WTC11 (cell line): Measurements from ENCODE around the gene SREK1IP1. TPM values are rescaled to one million over a fixed set of nuclear protein-coding genes. Genes with fewer than 3 reads are reported as not detected.

Experiments used
- ATAC-seq: fragments of 200-7000 bp; cut with Tn5 transposase; 2 replicates; pipeline ENCODE4 v1.10.0; 2021; ENCODE audit warnings: mild to moderate bottlenecking, moderate library complexity
- CTCF ChIA-PET: fragments of 300-600 bp; sonication (Branson Sonifier 250); formaldehyde crosslinking; loops from one replicate; lab custom pipeline; 2021; ENCODE audit warnings: antibody characterized with exemption; lab: Charles Lee
- POLR2A ChIA-PET: fragments of 350-600 bp; sonication (Branson Sonifier 250); formaldehyde crosslinking; loops from one replicate; lab custom pipeline; 2021; ENCODE audit warnings: antibody characterized with exemption; lab: Charles Lee
- DNase-seq: peaks from one replicate; pipeline ENCODE4 v3.0.0; 2021; ENCODE audit warnings: low spot score
- H3K27ac Mint-ChIP-seq: 2 replicates; pipeline ENCODE4 v1.8.0; 2021; ENCODE audit warnings: mixed read lengths
- H3K27me3 Mint-ChIP-seq: 2 replicates; pipeline ENCODE4 v1.8.0; 2021; ENCODE audit warnings: low read depth, mild to moderate bottlenecking, moderate library complexity, mixed read lengths
- H3K36me3 Mint-ChIP-seq: 2 replicates; pipeline ENCODE4 v1.8.0; 2021; ENCODE audit warnings: mixed read lengths
- H3K4me1 Mint-ChIP-seq: 2 replicates; pipeline ENCODE4 v1.8.0; 2022; ENCODE audit warnings: mixed read lengths
- H3K4me3 Mint-ChIP-seq: 2 replicates; pipeline ENCODE4 v1.8.0; 2021; ENCODE audit warnings: mild to moderate bottlenecking, moderate library complexity, mixed read lengths
- H3K9me3 Mint-ChIP-seq: 2 replicates; pipeline ENCODE4 v1.8.0; 2021; ENCODE audit warnings: mixed read lengths
- ATF1 ChIP-seq: sonication (generic); formaldehyde crosslinking; IDR thresholded peaks from 2 replicates; pipeline ENCODE4 v1.8.1; 2023; ENCODE audit warnings: mild to moderate bottlenecking, moderate library complexity, missing genetic modification reagents
- ATF3 ChIP-seq: sonication (generic); formaldehyde crosslinking; conservative IDR thresholded peaks from 2 replicates; pipeline ENCODE4 v1.8.1; 2022; ENCODE audit warnings: mild to moderate bottlenecking, missing genetic modification reagents
- CBFB ChIP-seq: sonication (generic); formaldehyde crosslinking; IDR thresholded peaks from 2 replicates; pipeline ENCODE4 v1.8.1; 2022; ENCODE audit warnings: mild to moderate bottlenecking, low read depth, missing genetic modification reagents
- CTCF ChIP-seq: fragments of 200-600 bp; IDR thresholded peaks from 2 replicates; pipeline ENCODE4 v1.8.0; 2022; ENCODE audit warnings: antibody characterized with exemption
- ELF4 ChIP-seq: sonication (generic); formaldehyde crosslinking; IDR thresholded peaks from 2 replicates; pipeline ENCODE4 v1.8.1; 2022; ENCODE audit warnings: low read depth, mild to moderate bottlenecking, moderate library complexity, missing genetic modification reagents
- ESRRA ChIP-seq: sonication (generic); formaldehyde crosslinking; IDR thresholded peaks from 2 replicates; pipeline ENCODE4 v1.8.1; 2022; ENCODE audit warnings: mild to moderate bottlenecking, missing genetic modification reagents, borderline replicate concordance
- ETV6 ChIP-seq: sonication (generic); formaldehyde crosslinking; IDR thresholded peaks from 2 replicates; pipeline ENCODE4 v1.8.1; 2022; ENCODE audit warnings: mild to moderate bottlenecking, missing genetic modification reagents
- FOXK1 ChIP-seq: sonication (generic); formaldehyde crosslinking; IDR thresholded peaks from 2 replicates; pipeline ENCODE4 v1.8.0; 2022; ENCODE audit warnings: mild to moderate bottlenecking, moderate library complexity, missing genetic modification reagents
- GABPB1 ChIP-seq: sonication (generic); formaldehyde crosslinking; IDR thresholded peaks from 2 replicates; pipeline ENCODE4 v1.8.1; 2023; ENCODE audit warnings: mild to moderate bottlenecking, missing genetic modification reagents
- GTF2I ChIP-seq: fragments of 250-450 bp; sonication (Bioruptor Pico); conservative IDR thresholded peaks from 2 replicates; pipeline ENCODE4 v1.4.0; 2021; ENCODE audit warnings: mild to moderate bottlenecking
- HMGXB4 ChIP-seq: sonication (generic); formaldehyde crosslinking; IDR thresholded peaks from 2 replicates; pipeline ENCODE4 v1.8.1; 2023; ENCODE audit warnings: mild to moderate bottlenecking, moderate library complexity, missing genetic modification reagents
- NR2C2 ChIP-seq: sonication (generic); formaldehyde crosslinking; IDR thresholded peaks from 2 replicates; pipeline ENCODE4 v1.8.0; 2022; ENCODE audit warnings: mild to moderate bottlenecking, missing genetic modification reagents
- PREB ChIP-seq: sonication (generic); formaldehyde crosslinking; IDR thresholded peaks from 2 replicates; pipeline ENCODE4 v1.8.1; 2022; ENCODE audit warnings: mild to moderate bottlenecking, missing genetic modification reagents, moderate library complexity, borderline replicate concordance
- SP1 ChIP-seq: sonication (generic); formaldehyde crosslinking; conservative IDR thresholded peaks from 2 replicates; pipeline ENCODE4 v1.8.1; 2022; ENCODE audit warnings: missing genetic modification reagents
- STAT6 ChIP-seq: sonication (generic); formaldehyde crosslinking; conservative IDR thresholded peaks from 2 replicates; pipeline ENCODE4 v1.8.1; 2023; ENCODE audit warnings: mild to moderate bottlenecking, low read depth, missing genetic modification reagents, moderate library complexity
- USF1 ChIP-seq: sonication (generic); formaldehyde crosslinking; IDR thresholded peaks from 2 replicates; pipeline ENCODE4 v1.8.0; 2022; ENCODE audit warnings: mild to moderate bottlenecking, missing genetic modification reagents
- ZBTB43 ChIP-seq: sonication (generic); formaldehyde crosslinking; IDR thresholded peaks from 2 replicates; pipeline ENCODE4 v1.8.1; 2023; ENCODE audit warnings: mild to moderate bottlenecking, missing genetic modification reagents
- ZNF263 ChIP-seq: sonication (generic); formaldehyde crosslinking; IDR thresholded peaks from 2 replicates; pipeline ENCODE4 v1.8.1; 2022; ENCODE audit warnings: low read depth, mild to moderate bottlenecking, moderate library complexity, missing genetic modification reagents
- ZNF396 ChIP-seq: fragments of 250-450 bp; sonication (Bioruptor Pico); IDR thresholded peaks from 2 replicates; pipeline ENCODE4 v1.8.0; 2021; ENCODE audit warnings: mild to moderate bottlenecking, moderate library complexity, borderline replicate concordance
- ZSCAN18 ChIP-seq: fragments of 250-450 bp; sonication (Bioruptor Pico); IDR thresholded peaks from 2 replicates; pipeline ENCODE4 v2.1.2; 2022; ENCODE audit warnings: mild to moderate bottlenecking, moderate library complexity
- total RNA-seq: library from RNA; stranded (reverse); gene quantifications from 3 replicates; pipeline ENCODE4 v1.2.3, GENCODE V29; 2021

SREK1IP1 gene
- total RNA-seq, 1 experiment from 2014 or later: 26.2 TPM

GRCh38 chr5:64811050-64811640 is 42.7 kb upstream of the SREK1IP1 start:
- Mint-ChIP-seq H3K27ac (no peak overlapping the region), H3K9me3 (no peaks in the 10 kb centered on the region), H3K36me3 (no peaks in the 10 kb centered on the region), H3K4me3 (no peak overlapping the region), H3K4me1 (no peaks in the 10 kb centered on the region; the same call in 1 of the 2 replicates), H3K27me3 (no peaks in the 10 kb centered on the region)
- POLR2A ChIA-PET: interaction anchor here (0.5 to 0.6 kb wide), 2 partner anchors 129 to 267 kb away, joined by 3 read pairs; no protein-coding TSS in a partner anchor
- DNase-seq (no peak), ATAC-seq (no peak)
- TF ChIP-seq FOXK1 (CRISPR knock-in tag): no peak
- TF ChIP-seq CTCF: 0 out of 2 replicates have a peak, but pooled peaks have one; percentile 28
- CTCF ChIA-PET: interaction anchor here (0.6 to 2.2 kb wide), 35 partner anchors 9 to 910 kb away, joined by 3 to 43 read pairs (median 4); partner anchors contain the start of gene ADAMTS6

GRCh38 chr5:64807520-64807919 is 39.0 kb upstream of the SREK1IP1 start:
- no peaks in the 10 kb centered on the region for H3K27me3 Mint-ChIP-seq
- ChIA-PET CTCF (no interaction called here), POLR2A (no interaction called here)
- H3K9me3 Mint-ChIP-seq: no peaks in the 10 kb centered on the region
- H3K4me3 Mint-ChIP-seq: no peak overlapping the region
- no peak for TF ChIP-seq ZNF263 (CRISPR knock-in tag)
- no peak for TF ChIP-seq GTF2I
- no peak for TF ChIP-seq ZNF396 (CRISPR knock-in tag)
- no peak for TF ChIP-seq ESRRA (CRISPR knock-in tag)
- no peak for TF ChIP-seq HMGXB4 (CRISPR knock-in tag)
- TF ChIP-seq ETV6 (CRISPR knock-in tag): no peak
- TF ChIP-seq SP1 (CRISPR knock-in tag): no peak
- TF ChIP-seq PREB (CRISPR knock-in tag): no peak
- no peak for TF ChIP-seq GABPB1 (CRISPR knock-in tag)
- TF ChIP-seq USF1: no peak
- TF ChIP-seq ATF3 (CRISPR knock-in tag): no peak
- no peak for TF ChIP-seq ATF1 (CRISPR knock-in tag)
- no peak for TF ChIP-seq NR2C2 (CRISPR knock-in tag)
- no peak for TF ChIP-seq ZBTB43 (CRISPR knock-in tag)
- TF ChIP-seq CBFB (CRISPR knock-in tag): no peak
- no peak for TF ChIP-seq ZSCAN18 (CRISPR knock-in tag)
- TF ChIP-seq STAT6: no peak
- TF ChIP-seq ELF4: no peak
- H3K36me3 Mint-ChIP-seq: no peaks in the 10 kb centered on the region
- no peaks in the 10 kb centered on the region for H3K4me1 Mint-ChIP-seq
- ATAC-seq: no peak
- DNase-seq: no peak
- H3K27ac Mint-ChIP-seq: no peak overlapping the region
